ENCODE data around the gene PCCA.

The PCCA gene

DNA sequence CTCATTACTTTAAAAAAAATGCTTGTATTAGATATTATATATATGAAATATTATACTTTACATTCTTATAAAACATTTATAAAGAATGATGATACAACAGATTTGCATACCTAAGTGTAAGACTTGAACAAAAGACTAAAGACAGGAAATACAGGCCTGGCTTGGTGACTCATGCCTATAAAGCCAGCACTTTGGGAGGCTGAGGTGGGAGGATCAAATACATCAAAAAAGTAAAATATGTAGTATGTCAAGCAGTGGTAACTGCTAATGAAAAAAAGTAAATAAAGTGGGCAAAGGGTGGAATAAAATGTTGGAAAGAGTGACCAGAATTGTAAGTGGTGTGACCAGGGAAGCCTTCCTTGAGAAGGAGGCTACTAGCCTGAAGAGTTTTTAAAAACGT is 366.0 kb downstream of the PCCA start:
- Histone ChIP-seq H3K4me3 (no peak overlapping the region), H3K27ac (no peak overlapping the region)
- TF ChIP-seq CTCF (IDR thresholded peaks at IDR 0.05): no peak
- DNase-seq (ENCODE audit: low spot score): no peak

GRCh38 chr13:100458673-100459072 is 369.8 kb downstream of the PCCA start:
- no peak for DNase-seq (ENCODE audit: low spot score)
- no peak for TF ChIP-seq CTCF (IDR thresholded peaks at IDR 0.05)
- H3K27ac ChIP-seq: no peak overlapping the region
- no peak overlapping the region for H3K4me3 ChIP-seq

- DNase-seq (ENCODE audit: low spot score): no peak
- no peak for TF ChIP-seq CTCF (IDR thresholded peaks at IDR 0.05)
- no peak overlapping the region for H3K4me3 ChIP-seq
- H3K27ac ChIP-seq: no peak overlapping the region
These were observed 370.9 kb downstream of the PCCA start for GRCh38 chr13:100459747-100460146.

DNA sequence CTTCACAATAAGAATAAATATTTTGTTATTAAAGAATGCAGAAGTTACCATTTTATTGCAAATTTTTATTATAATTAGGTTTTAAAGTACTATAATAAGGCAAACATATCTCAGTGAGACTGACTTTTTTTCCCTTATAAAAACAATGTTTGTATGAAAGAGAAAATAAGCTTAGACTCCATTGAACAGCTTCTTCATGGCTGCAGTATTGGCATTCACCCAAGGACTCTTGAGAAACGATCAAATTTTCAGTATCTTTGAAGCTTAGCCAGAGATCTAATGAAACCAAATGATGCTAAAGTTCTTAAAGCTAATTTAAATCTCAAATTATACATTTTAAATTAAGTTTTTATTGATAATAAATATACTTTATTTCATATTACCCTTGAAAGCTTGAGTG is 371.4 kb downstream of the PCCA start:
- Histone ChIP-seq H3K4me3 (no peak overlapping the region), H3K27ac (no peak overlapping the region)
- DNase-seq (ENCODE audit: low spot score): no peak
- no peak for TF ChIP-seq CTCF (IDR thresholded peaks at IDR 0.05)

- Histone ChIP-seq H3K27ac (no peak overlapping the region), H3K4me3 (no peak overlapping the region)
- no peak for TF ChIP-seq CTCF (IDR thresholded peaks at IDR 0.05)
- no peak for DNase-seq (ENCODE audit: low spot score)
These were observed 371.9 kb downstream of the PCCA start for GRCh38 chr13:100460791-100461190.

- Histone ChIP-seq H3K4me3 (no peak overlapping the region), H3K27ac (no peak overlapping the region)
- no peak for TF ChIP-seq CTCF (IDR thresholded peaks at IDR 0.05)
- DNase-seq (ENCODE audit: low spot score): no peak
These were observed 372.6 kb downstream of the PCCA start for GRCh38 chr13:100461309-100462030.

DNA sequence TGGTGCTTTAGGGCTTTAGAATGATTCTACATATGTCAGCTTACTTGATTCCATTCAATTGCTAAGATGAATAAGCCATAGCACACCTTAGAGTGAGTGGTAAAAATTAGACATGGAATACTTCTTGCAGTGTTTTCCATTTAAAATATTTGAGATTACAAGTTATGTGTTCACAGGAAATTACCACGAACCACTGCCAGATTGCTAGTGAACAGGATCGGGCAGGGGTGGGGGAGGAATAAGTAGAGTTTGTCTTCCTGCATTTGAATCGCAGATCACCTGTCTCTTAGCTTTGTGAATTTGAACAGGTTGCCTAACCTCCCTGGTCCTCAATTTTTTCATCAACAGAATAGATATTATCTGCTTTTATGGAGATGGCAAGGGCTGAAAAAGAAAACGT is 375.1 kb downstream of the PCCA start:
- Histone ChIP-seq H3K4me3 (no peak overlapping the region), H3K27ac (no peak overlapping the region)
- no peak for DNase-seq (ENCODE audit: low spot score)
- TF ChIP-seq CTCF (IDR thresholded peaks at IDR 0.05): no peak

Data from coronary artery (tissue), 2 donors.